Measurements from ENCODE around the gene FAAP20. TPM values are rescaled to one million over a fixed set of nuclear protein-coding genes. Genes with fewer than 3 reads are reported as not detected.

The FAAP20 gene
- total RNA-seq, 4 donors from 2014 or later = 42.2 to 82.2 (median 50.2) TPM

GRCh38 chr1:2205191-2205952, 10.8 kb upstream of the FAAP20 start:
- peak in 1 of 2 donors; percentile 69 for TF ChIP-seq POLR2A (IDR thresholded peaks at IDR 0.05)
- peak in 2 of 6 experiments; percentile 3 to 25 for TF ChIP-seq CTCF (IDR thresholded peaks at IDR 0.05)
- H3K9me3 ChIP-seq = no peaks in the 10 kb centered on the region
- peaks cover 25 to 59% of the 10 kb centered on the region in 2 donors for H3K4me1 ChIP-seq
- H3K36me3 ChIP-seq = no peaks in the 10 kb centered on the region
- intact Hi-C loops (cut with DNase I) = loop anchor here (10.0 kb wide), 1 partner anchor 339 kb away; no protein-coding TSS in a partner anchor
- peak; percentile 96 for DNase-seq
- 11 to 41% methylated on average over 18 to 19 of the region's 84 CpGs for WGBS, 2 donors
- H3K27me3 ChIP-seq = no peaks in the 10 kb centered on the region
- peak overlapping the region in 1 of 3 donors; percentile 46 for H3K4me3 ChIP-seq (replicated peaks in 1 of 3)
- H3K27ac ChIP-seq = peak overlapping the region; percentile 71 to 87 (median 76)

- DNase-seq = peak; percentile 44 to 79
- Histone ChIP-seq H3K27ac (peak overlapping the region; percentile 66 to 76 (median 73)), H3K27me3 (no peaks in the 10 kb centered on the region), H3K36me3 (no peaks in the 10 kb centered on the region), H3K4me1 (peaks cover 25 to 59% of the 10 kb centered on the region in 2 donors), H3K9me3 (no peaks in the 10 kb centered on the region), H3K4me3 (replicated peaks in 1 of 3) (peak overlapping the region in 1 of 3 donors; percentile 34)
- TF ChIP-seq CTCF (IDR thresholded peaks at IDR 0.05) (no peak), POLR2A (IDR thresholded peaks at IDR 0.05) (peak in 1 of 2 donors; percentile 51)
- intact Hi-C loops (cut with DNase I) = loop anchor here (10.0 kb wide), 1 partner anchor 340 kb away; no protein-coding TSS in a partner anchor
- WGBS, 2 donors = 4 to 6% methylated on average over 10 to 17 of the region's 60 CpGs
These were observed 10.0 kb upstream of the FAAP20 start for GRCh38 chr1:2204415-2205190.

GRCh38 chr1:2203671-2204414, 9.3 kb upstream of the FAAP20 start:
- no peak for TF ChIP-seq CTCF (IDR thresholded peaks at IDR 0.05)
- no peak for TF ChIP-seq POLR2A (IDR thresholded peaks at IDR 0.05)
- Histone ChIP-seq H3K36me3 (no peaks in the 10 kb centered on the region), H3K4me1 (peaks cover 25 to 57% of the 10 kb centered on the region in 2 donors), H3K9me3 (no peaks in the 10 kb centered on the region), H3K4me3 (replicated peaks in 1 of 3) (peak overlapping the region in 1 of 3 donors; percentile 34), H3K27me3 (no peaks in the 10 kb centered on the region), H3K27ac (peak overlapping the region in 2 of 3 donors; percentile 73 to 76)
- DNase-seq = no peak
- WGBS, 2 donors = 77% methylated on average over 18 of the region's 25 CpGs; no CpG with 5 or more reads in 1 of the 2 donors
- intact Hi-C loops (cut with DNase I) = loop anchor here (10.0 kb wide), 1 partner anchor 341 kb away; no protein-coding TSS in a partner anchor

GRCh38 chr1:2202843-2203601, 8.4 kb upstream of the FAAP20 start:
- H3K4me1 ChIP-seq = peaks cover 20 to 54% of the 10 kb centered on the region in 2 donors
- H3K4me3 ChIP-seq (replicated peaks in 1 of 3) = no peak overlapping the region
- H3K27me3 ChIP-seq = no peaks in the 10 kb centered on the region
- no peaks in the 10 kb centered on the region for H3K36me3 ChIP-seq
- TF ChIP-seq CTCF (IDR thresholded peaks at IDR 0.05) (no peak), POLR2A (IDR thresholded peaks at IDR 0.05) (no peak)
- no peaks in the 10 kb centered on the region for H3K9me3 ChIP-seq
- intact Hi-C loops (cut with DNase I) = loop anchor here (10.0 kb wide), 1 partner anchor 342 kb away; no protein-coding TSS in a partner anchor
- H3K27ac ChIP-seq = peak overlapping the region in 1 of 3 donors; percentile 73
- 90 to 93% methylated on average over 9 of the region's 15 CpGs for WGBS, 2 donors
- DNase-seq = no peak
